A673 (cell line): Measurements from ENCODE around the gene NUP85. TPM values are rescaled to one million over a fixed set of nuclear protein-coding genes. Genes with fewer than 3 reads are reported as not detected.
"Not testable (repeated sequence)": the region's sequence is repeated elsewhere in the genome, so short reads cannot be mapped to it uniquely, and the experiment has no call there.

Experiments used
- BruUV-seq: library from RNA; stranded (reverse); fragments of 400-500 nt; replicated peaks from 2 replicates; lab custom pipeline; 2021; lab: Mats Ljungman, UMichigan
- CTCF ChIA-PET: fragments of 300-600 bp; sonication (Branson Sonifier 250); formaldehyde crosslinking; loops from one replicate; lab custom pipeline; 2022; ENCODE audit warnings: antibody characterized with exemption; lab: Charles Lee
- POLR2A ChIA-PET: fragments of 300-600 bp; sonication (Branson Sonifier 250); formaldehyde crosslinking; loops from one replicate; lab custom pipeline; 2022; ENCODE audit warnings: antibody characterized with exemption; ENCODE audit not compliant: low non-redundant PET; lab: Charles Lee
- DNase-seq: peaks from one replicate; pipeline ENCODE4 v3.0.0-alpha.2; 2015; ENCODE audit warnings: low spot score
- H3K27ac ChIP-seq: fragments of 200-600 bp; sonication (generic); 2 replicates; pipeline ENCODE4 v1.5.1; 2016; ENCODE audit warnings: mixed run types, low read depth, mild to moderate bottlenecking, mixed read lengths, antibody characterized with exemption, low read length; ENCODE audit not compliant: poor library complexity, severe bottlenecking
- H3K27me3 ChIP-seq: fragments of 200-600 bp; sonication (generic); replicated peaks from 2 replicates; pipeline ENCODE4 v1.6.1; 2017; ENCODE audit warnings: mixed run types, low read depth, mild to moderate bottlenecking, mixed read lengths, antibody characterized with exemption, low read length; ENCODE audit not compliant: insufficient read depth, poor library complexity
- H3K36me3 ChIP-seq: fragments of 200-600 bp; sonication (generic); 2 replicates; pipeline ENCODE4 v1.6.1; 2016; ENCODE audit warnings: mixed run types, mild to moderate bottlenecking, mixed read lengths, antibody characterized with exemption, low read length; ENCODE audit not compliant: insufficient read depth, poor library complexity, severe bottlenecking
- H3K4me1 ChIP-seq: fragments of 200-600 bp; sonication (generic); 2 replicates; pipeline ENCODE4 v1.6.1; 2017; ENCODE audit warnings: mixed run types, mild to moderate bottlenecking, mixed read lengths, antibody characterized with exemption, low read length; ENCODE audit not compliant: insufficient read depth, poor library complexity, severe bottlenecking
- H3K4me3 ChIP-seq: fragments of 200-600 bp; sonication (generic); 2 replicates; pipeline ENCODE4 v1.5.1; 2016; ENCODE audit warnings: low read depth, mixed run types, mild to moderate bottlenecking, mixed read lengths, low read length; ENCODE audit not compliant: poor library complexity, severe bottlenecking
- H3K9me3 ChIP-seq: fragments of 200-600 bp; sonication (generic); 2 replicates; pipeline ENCODE4 v1.6.1; 2016; ENCODE audit warnings: mixed run types, low read depth, mild to moderate bottlenecking, mixed read lengths, antibody characterized with exemption, low read length; ENCODE audit not compliant: poor library complexity, severe bottlenecking
- EZH2 ChIP-seq: fragments of 200-600 bp; sonication (generic); IDR thresholded peaks from 2 replicates; pipeline ENCODE4 v1.6.1; 2017; ENCODE audit warnings: borderline replicate concordance, low read depth, mild to moderate bottlenecking, mixed read lengths, antibody characterized with exemption, low read length; ENCODE audit not compliant: poor library complexity, severe bottlenecking
- intact Hi-C: fragments of 100-400 bp; cut with micrococcal nuclease; formaldehyde crosslinking; loops from one replicate; pipeline ENCODE4 v1.10.0; 2022; ENCODE audit not compliant: unreplicated experiment
- total RNA-seq: library from RNA; stranded (reverse); gene quantifications from 2 replicates; pipeline ENCODE4 v1.2.3, GENCODE V29; 2021
- TF ChIP-seq, protein P1 (sequence below): fragments of 300-800, 200-600 bp; sonication (generic); conservative IDR thresholded peaks from 2 replicates; pipeline ENCODE4 v1.5.1; 2017; ENCODE audit warnings: low read depth, mild to moderate bottlenecking, antibody characterized with exemption, low read length, moderate library complexity, mixed read lengths

NUP85 gene
- total RNA-seq, 1 experiment from 2014 or later, result 140 TPM

DNA sequence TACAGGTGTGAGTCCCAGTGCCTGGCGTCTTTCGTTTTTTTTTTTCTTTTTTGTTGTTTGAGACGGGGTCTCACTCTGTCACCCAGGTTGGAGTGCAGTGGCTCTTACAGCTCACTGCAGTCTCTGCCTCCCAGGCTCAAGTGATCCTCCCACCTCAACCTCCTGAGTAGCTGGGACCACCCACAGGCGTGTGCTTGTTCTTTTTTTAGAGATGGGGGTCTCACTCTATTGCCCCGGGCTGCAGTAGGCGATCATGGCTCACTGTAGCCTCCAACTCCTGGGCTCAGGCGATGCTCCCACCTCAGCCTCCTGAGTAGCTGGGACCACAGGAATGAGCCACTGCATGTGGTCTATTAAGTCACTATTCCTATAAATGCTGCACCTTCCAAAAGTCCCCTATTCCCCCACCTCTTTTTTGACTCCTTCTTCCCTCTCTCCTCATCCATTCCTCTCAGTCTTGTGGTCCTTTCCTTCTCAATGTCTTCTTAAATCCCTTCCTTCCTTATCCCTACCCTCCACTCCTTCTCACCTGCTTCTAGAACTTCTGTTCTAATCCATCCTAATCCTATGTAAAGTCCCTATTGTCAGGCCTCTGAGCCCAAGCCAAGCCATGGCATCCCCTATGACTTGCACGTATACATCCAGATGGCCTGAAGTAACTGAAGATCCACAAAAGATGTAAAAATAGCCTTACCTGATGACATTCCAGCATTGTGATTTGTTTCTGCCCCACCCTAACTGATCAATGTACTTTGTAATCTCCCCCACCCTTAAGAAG, 46.7 kb downstream of the NUP85 start:
- no TSS peak for BruUV-seq
- Histone ChIP-seq H3K4me3 (no peak overlapping the region), H3K4me1 (peaks cover 4% of the 10 kb centered on the region), H3K27ac (no peak overlapping the region), H3K9me3 (no peaks in the 10 kb centered on the region), H3K27me3 (no peaks in the 10 kb centered on the region), H3K36me3 (no peaks in the 10 kb centered on the region)
- TF ChIP-seq, protein P1, sequence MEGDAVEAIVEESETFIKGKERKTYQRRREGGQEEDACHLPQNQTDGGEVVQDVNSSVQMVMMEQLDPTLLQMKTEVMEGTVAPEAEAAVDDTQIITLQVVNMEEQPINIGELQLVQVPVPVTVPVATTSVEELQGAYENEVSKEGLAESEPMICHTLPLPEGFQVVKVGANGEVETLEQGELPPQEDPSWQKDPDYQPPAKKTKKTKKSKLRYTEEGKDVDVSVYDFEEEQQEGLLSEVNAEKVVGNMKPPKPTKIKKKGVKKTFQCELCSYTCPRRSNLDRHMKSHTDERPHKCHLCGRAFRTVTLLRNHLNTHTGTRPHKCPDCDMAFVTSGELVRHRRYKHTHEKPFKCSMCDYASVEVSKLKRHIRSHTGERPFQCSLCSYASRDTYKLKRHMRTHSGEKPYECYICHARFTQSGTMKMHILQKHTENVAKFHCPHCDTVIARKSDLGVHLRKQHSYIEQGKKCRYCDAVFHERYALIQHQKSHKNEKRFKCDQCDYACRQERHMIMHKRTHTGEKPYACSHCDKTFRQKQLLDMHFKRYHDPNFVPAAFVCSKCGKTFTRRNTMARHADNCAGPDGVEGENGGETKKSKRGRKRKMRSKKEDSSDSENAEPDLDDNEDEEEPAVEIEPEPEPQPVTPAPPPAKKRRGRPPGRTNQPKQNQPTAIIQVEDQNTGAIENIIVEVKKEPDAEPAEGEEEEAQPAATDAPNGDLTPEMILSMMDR, result no peak
- no peak for TF ChIP-seq EZH2
- intact Hi-C loops, result no loop called here
- DNase-seq, result no peak
- POLR2A ChIA-PET, result no interaction called here
- CTCF ChIA-PET, result interaction anchor here (0.7 kb wide), 1 partner anchor 93 kb away, joined by 6 read pairs; no protein-coding TSS in a partner anchor

GRCh38 chr17:75255954-75256698, 50.6 kb downstream of the NUP85 start:
- POLR2A ChIA-PET, result not testable (repeated sequence)

GRCh38 chr17:75257228-75257627, 51.7 kb downstream of the NUP85 start:
- H3K27me3 ChIP-seq, POLR2A ChIA-PET, H3K4me1 ChIP-seq, DNase-seq, H3K27ac ChIP-seq, H3K9me3 ChIP-seq, BruUV-seq, CTCF ChIA-PET, intact Hi-C loops, H3K36me3 ChIP-seq, H3K4me3 ChIP-seq: not testable (repeated sequence)

More at GRCh38 chr17:75255954-75256698, 50.6 kb downstream of the NUP85 start:
- DNase-seq, H3K9me3 ChIP-seq, CTCF ChIA-PET, H3K36me3 ChIP-seq, H3K4me3 ChIP-seq, H3K27ac ChIP-seq, H3K27me3 ChIP-seq, intact Hi-C loops, BruUV-seq, H3K4me1 ChIP-seq: not testable (repeated sequence)

- Histone ChIP-seq H3K36me3 (peaks cover 26% of the 10 kb centered on the region), H3K27me3 (no peaks in the 10 kb centered on the region), H3K4me3 (peak overlapping the region; percentile 84), H3K27ac (peak overlapping the region; percentile 99), H3K4me1 (peaks cover 10% of the 10 kb centered on the region), H3K9me3 (no peaks in the 10 kb centered on the region)
- TF ChIP-seq, protein P1, result 0 out of 2 replicates have a peak, but pooled peaks have one; percentile 14
- no peak for TF ChIP-seq EZH2
- no peak for DNase-seq
- TSS peak; percentile 65 for BruUV-seq
- ChIA-PET POLR2A (interaction anchor here (1.5 kb wide), 1 partner anchor 21 kb away, joined by 6 read pairs; no protein-coding TSS in a partner anchor), CTCF (interaction anchor here (0.6 to 4.2 kb wide), 3 partner anchors 10 to 20 kb away, joined by 3 to 16 read pairs (median 3); partner anchors contain the start of gene MIF4GD)
- intact Hi-C loops, result no loop called here
Observed at GRCh38 chr17:75260641-75261335, 55.3 kb downstream of the NUP85 start.
